DOHH2 (cell line): Measurements from ENCODE around the gene PGBD5.

Experiments
- H3F3A ChIP-seq: fragments of 200-600 bp; sonication (generic), shearing (Covaris generic); 2 replicates; pipeline ENCODE4 v1.6.0; 2016; ENCODE audit warnings: antibody characterized with exemption, mild to moderate bottlenecking; ENCODE audit not compliant: control insufficient read depth, insufficient read depth
- H3K27ac ChIP-seq: fragments of 200-600 bp; sonication (generic); 2 replicates; pipeline ENCODE4 v1.5.1; 2014; ENCODE audit warnings: low read depth, mild to moderate bottlenecking, low read length, moderate library complexity
- H3K27me3 ChIP-seq: fragments of 200-600 bp; sonication (generic); 2 replicates; pipeline ENCODE4 v1.6.1; 2014; ENCODE audit warnings: mild to moderate bottlenecking, low read length, mixed read lengths; ENCODE audit not compliant: control insufficient read depth
- H3K36me3 ChIP-seq: fragments of 200-600 bp; sonication (generic); 2 replicates; pipeline ENCODE4 v1.6.1; 2014; ENCODE audit warnings: mild to moderate bottlenecking, low read length, moderate library complexity, mixed read lengths; ENCODE audit not compliant: control insufficient read depth
- H3K4me1 ChIP-seq: fragments of 200-600 bp; sonication (generic); 2 replicates; pipeline ENCODE4 v1.6.1; 2014; ENCODE audit warnings: mild to moderate bottlenecking, low read length, mixed read lengths; ENCODE audit not compliant: control insufficient read depth
- H3K4me2 ChIP-seq: fragments of 200-600 bp; sonication (generic); 2 replicates; pipeline ENCODE4 v1.6.0; 2014; ENCODE audit warnings: mild to moderate bottlenecking, low read length, moderate library complexity
- H3K4me3 ChIP-seq: fragments of 200-600 bp; sonication (generic); 2 replicates; pipeline ENCODE4 v1.5.1; 2014; ENCODE audit warnings: mild to moderate bottlenecking, low read length, mixed read lengths
- H3K79me2 ChIP-seq: fragments of 200-600 bp; sonication (generic); 2 replicates; pipeline ENCODE4 v1.6.1; 2014; ENCODE audit warnings: mild to moderate bottlenecking, low read length, mixed read lengths; ENCODE audit not compliant: control insufficient read depth
- H3K9me2 ChIP-seq: fragments of 200-600 bp; sonication (generic); replicated peaks from 2 replicates; pipeline ENCODE4 v1.6.1; 2014; ENCODE audit warnings: mild to moderate bottlenecking, low read length, mixed read lengths; ENCODE audit not compliant: control insufficient read depth
- H3K9me3 ChIP-seq: fragments of 200-600 bp; sonication (generic); 2 replicates; pipeline ENCODE4 v1.6.1; 2014; ENCODE audit warnings: antibody characterized with exemption, low read length, mixed read lengths; ENCODE audit not compliant: control insufficient read depth, insufficient read depth
- H4K20me1 ChIP-seq: fragments of 200-600 bp; sonication (generic); 2 replicates; pipeline ENCODE4 v1.6.0; 2014; ENCODE audit warnings: low read depth, mild to moderate bottlenecking, antibody characterized with exemption, low read length, moderate library complexity; ENCODE audit not compliant: control insufficient read depth, insufficient read depth
- EZH2phosphoT487 ChIP-seq: fragments of 200-600 bp; sonication (generic); IDR thresholded peaks from 2 replicates; pipeline ENCODE4 v1.6.1; 2017; ENCODE audit warnings: borderline replicate concordance, mild to moderate bottlenecking, antibody characterized with exemption, low read length, moderate library complexity, mixed read lengths
- TF ChIP-seq, protein P1 (sequence below): fragments of 200-600 bp; sonication (generic); IDR thresholded peaks from one replicate; pipeline ENCODE4 v1.5.1; 2014; ENCODE audit warnings: antibody characterized with exemption, mild to moderate bottlenecking, low read depth, low read length; ENCODE audit not compliant: poor library complexity, severe bottlenecking

The PGBD5 gene

DNA sequence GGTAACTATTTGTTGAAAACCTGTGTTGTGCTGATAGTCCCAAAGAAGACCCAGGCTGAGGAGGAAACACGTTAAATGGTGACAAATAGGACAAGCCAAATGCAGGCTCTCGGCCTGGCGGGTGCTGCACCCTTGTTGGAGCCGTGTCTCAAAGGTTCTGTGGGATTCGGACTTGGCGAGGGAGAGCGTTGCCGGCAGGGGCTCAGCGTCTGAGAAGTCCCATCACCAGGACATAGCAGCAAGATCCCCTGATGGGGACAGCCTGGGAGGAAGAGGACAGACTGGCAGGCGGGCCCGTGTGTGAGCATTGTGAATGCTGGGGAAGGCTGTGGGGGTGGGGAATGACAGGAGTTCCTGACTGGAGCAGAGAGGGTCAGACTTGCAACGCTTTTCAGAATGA is 142.5 kb downstream of the PGBD5 start:
- TF ChIP-seq, protein P1, sequence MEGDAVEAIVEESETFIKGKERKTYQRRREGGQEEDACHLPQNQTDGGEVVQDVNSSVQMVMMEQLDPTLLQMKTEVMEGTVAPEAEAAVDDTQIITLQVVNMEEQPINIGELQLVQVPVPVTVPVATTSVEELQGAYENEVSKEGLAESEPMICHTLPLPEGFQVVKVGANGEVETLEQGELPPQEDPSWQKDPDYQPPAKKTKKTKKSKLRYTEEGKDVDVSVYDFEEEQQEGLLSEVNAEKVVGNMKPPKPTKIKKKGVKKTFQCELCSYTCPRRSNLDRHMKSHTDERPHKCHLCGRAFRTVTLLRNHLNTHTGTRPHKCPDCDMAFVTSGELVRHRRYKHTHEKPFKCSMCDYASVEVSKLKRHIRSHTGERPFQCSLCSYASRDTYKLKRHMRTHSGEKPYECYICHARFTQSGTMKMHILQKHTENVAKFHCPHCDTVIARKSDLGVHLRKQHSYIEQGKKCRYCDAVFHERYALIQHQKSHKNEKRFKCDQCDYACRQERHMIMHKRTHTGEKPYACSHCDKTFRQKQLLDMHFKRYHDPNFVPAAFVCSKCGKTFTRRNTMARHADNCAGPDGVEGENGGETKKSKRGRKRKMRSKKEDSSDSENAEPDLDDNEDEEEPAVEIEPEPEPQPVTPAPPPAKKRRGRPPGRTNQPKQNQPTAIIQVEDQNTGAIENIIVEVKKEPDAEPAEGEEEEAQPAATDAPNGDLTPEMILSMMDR = no peak
- no peak for TF ChIP-seq EZH2phosphoT487
- Histone ChIP-seq H4K20me1 (no peaks in the 10 kb centered on the region), H3K36me3 (peaks cover 21% of the 10 kb centered on the region), H3K9me2 (no peaks in the 10 kb centered on the region), H3K4me2 (no peak overlapping the region), H3F3A (no peaks in the 10 kb centered on the region), H3K4me1 (peaks cover 43% of the 10 kb centered on the region), H3K79me2 (no peaks in the 10 kb centered on the region), H3K9me3 (no peaks in the 10 kb centered on the region), H3K4me3 (no peak overlapping the region), H3K27me3 (no peaks in the 10 kb centered on the region), H3K27ac (no peak overlapping the region)

DNA sequence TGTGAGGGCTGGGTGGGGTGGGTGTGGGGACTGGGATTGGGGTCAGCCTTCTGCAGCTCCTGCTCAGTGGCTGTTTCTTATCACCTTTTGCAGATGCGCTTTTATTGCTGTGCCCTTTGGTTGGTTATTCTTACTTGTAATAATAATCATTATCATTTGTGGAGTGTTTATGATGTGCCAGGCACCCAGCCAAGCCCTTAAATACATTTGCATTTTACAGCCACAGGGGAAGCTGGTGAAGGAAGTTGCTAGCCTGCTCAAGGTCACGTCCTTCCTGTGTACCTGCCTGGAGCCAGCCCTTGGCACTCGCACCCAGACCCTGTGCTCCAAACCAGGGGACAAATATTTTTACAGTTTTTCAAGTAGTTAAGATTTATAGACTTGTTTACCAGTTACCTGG is 144.0 kb downstream of the PGBD5 start:
- H3K4me3 ChIP-seq = no peak overlapping the region
- H3K36me3 ChIP-seq = peaks cover 27% of the 10 kb centered on the region
- TF ChIP-seq EZH2phosphoT487 = no peak
- TF ChIP-seq, protein P1 = no peak
- peak overlapping the region; percentile 26 for H3K4me2 ChIP-seq
- no peaks in the 10 kb centered on the region for H3K9me3 ChIP-seq
- no peaks in the 10 kb centered on the region for H4K20me1 ChIP-seq
- H3K79me2 ChIP-seq = no peaks in the 10 kb centered on the region
- H3K27ac ChIP-seq = peak overlapping the region; percentile 22; the same call in 1 of the 2 replicates
- no peaks in the 10 kb centered on the region for H3K9me2 ChIP-seq
- H3K4me1 ChIP-seq = peaks cover 58% of the 10 kb centered on the region
- H3F3A ChIP-seq = no peaks in the 10 kb centered on the region
- H3K27me3 ChIP-seq = no peaks in the 10 kb centered on the region

DNA sequence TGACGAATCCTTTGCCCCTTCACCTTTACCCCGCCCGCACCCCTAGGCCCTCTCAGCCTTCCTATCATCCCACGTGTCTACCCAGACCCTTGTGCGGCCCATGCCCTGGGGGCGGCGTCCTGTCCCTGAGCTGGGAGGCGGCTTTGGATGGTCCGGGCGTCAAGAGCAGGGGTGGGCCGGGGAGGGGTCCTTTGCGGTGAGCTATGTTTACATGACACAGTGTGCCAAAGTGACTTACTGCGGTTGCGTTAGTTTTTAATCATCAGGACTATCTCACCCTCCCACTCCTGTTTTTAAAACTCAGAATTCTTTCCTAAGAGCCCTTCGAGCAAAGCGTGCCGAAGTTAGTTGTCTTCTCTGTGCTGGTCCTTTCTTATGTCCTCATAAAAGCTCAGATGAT is 144.6 kb downstream of the PGBD5 start:
- peaks cover 4% of the 10 kb centered on the region; the same call in 1 of the 2 replicates for H3F3A ChIP-seq
- H3K27ac ChIP-seq = peak overlapping the region; percentile 22; the same call in 1 of the 2 replicates
- H3K79me2 ChIP-seq = no peaks in the 10 kb centered on the region
- no peaks in the 10 kb centered on the region for H3K27me3 ChIP-seq
- no peaks in the 10 kb centered on the region for H3K9me3 ChIP-seq
- H4K20me1 ChIP-seq = no peaks in the 10 kb centered on the region
- H3K4me2 ChIP-seq = peak overlapping the region; percentile 26; the same call in 1 of the 2 replicates
- TF ChIP-seq, protein P1 = no peak
- no peak for TF ChIP-seq EZH2phosphoT487
- peaks cover 30% of the 10 kb centered on the region for H3K36me3 ChIP-seq
- H3K9me2 ChIP-seq = no peaks in the 10 kb centered on the region
- H3K4me3 ChIP-seq = 0 out of 2 replicates have a peak overlapping the region, but pooled peaks have one; percentile 18
- H3K4me1 ChIP-seq = peaks cover 64% of the 10 kb centered on the region
